H1 (cell line): Measurements from ENCODE around the gene CCNT1. TPM values are rescaled to one million over a fixed set of nuclear protein-coding genes. Genes with fewer than 3 reads are reported as not detected.

ENCODE experiments used
- CTCF ChIA-PET: fragments of 300-600 bp; sonication (Branson Sonifier 250); formaldehyde crosslinking; loops from one replicate; lab custom pipeline; 2021; ENCODE audit not compliant: partially characterized antibody; lab: Charles Lee
- POLR2A ChIA-PET: fragments of 300-600 bp; sonication (Branson Sonifier 250); formaldehyde crosslinking; loops from one replicate; lab custom pipeline; 2021; ENCODE audit warnings: inconsistent platforms; ENCODE audit not compliant: partially characterized antibody; lab: Charles Lee
- DNase-seq, 2 experiments: peaks; one replicate each; pipeline versions ENCODE4 v3.0.0 to v3.0.0-alpha.2; 2010 to 2022; ENCODE audit warnings: low spot score in 2 of 2, low read depth in 1 of 2, mixed read lengths in 1 of 2
- FAIRE-seq: peaks from 2 replicates; lab custom pipeline; 2011; peaks lifted over from hg19 to GRCh38; lab: Jason Lieb, UNC
- H2AFZ ChIP-seq: 2 replicates; pipeline ENCODE4 v1.8.1; 2012; ENCODE audit warnings: low read length, inconsistent platforms
- H2AK5ac ChIP-seq: 2 replicates; pipeline ENCODE4 v1.6.1; 2013; ENCODE audit warnings: low read depth, low read length
- H2BK120ac ChIP-seq: replicated peaks from 2 replicates; pipeline ENCODE3; 2013; ENCODE audit warnings: low read depth, low read length, inconsistent platforms
- H2BK12ac ChIP-seq: 2 replicates; pipeline ENCODE4 v1.6.1; 2013; ENCODE audit warnings: low read depth, low read length
- H2BK15ac ChIP-seq: 2 replicates; pipeline ENCODE4 v1.6.1; 2013; ENCODE audit warnings: low read length
- H2BK20ac ChIP-seq: 2 replicates; pipeline ENCODE4 v1.6.1; 2013; ENCODE audit warnings: low read length
- H2BK5ac ChIP-seq: 2 replicates; pipeline ENCODE4 v1.6.1; 2013; ENCODE audit warnings: low read depth, low read length
- H3K14ac ChIP-seq: 2 replicates; pipeline ENCODE4 v1.6.1; 2013; ENCODE audit warnings: inconsistent platforms; ENCODE audit not compliant: insufficient read length
- H3K18ac ChIP-seq: 2 replicates; pipeline ENCODE4 v1.6.1; 2013; ENCODE audit warnings: low read length; ENCODE audit errors: extremely low read depth
- H3K23ac ChIP-seq: 2 replicates; pipeline ENCODE4 v1.6.1; 2013; ENCODE audit warnings: inconsistent platforms; ENCODE audit not compliant: insufficient read length
- H3K23me2 ChIP-seq: 2 replicates; pipeline ENCODE4 v1.6.1; 2013; ENCODE audit warnings: low read depth, low read length
- H3K27ac ChIP-seq: 2 replicates; pipeline ENCODE4 v1.6.1; 2011; ENCODE audit warnings: low read depth, low read length, inconsistent platforms
- H3K27me3 ChIP-seq, 4 experiments: replicated peaks in 1 of 4; 1 replicate in 1 of 4; 2 replicates in 3 of 4; pipeline versions ENCODE4 v1.6.1 to v1.8.1; 2011 to 2013; ENCODE audit warnings: low read length in 3 of 4, mild to moderate bottlenecking in 3 of 4, inconsistent platforms in 2 of 4, mixed read lengths in 2 of 4, moderate library complexity in 1 of 4; ENCODE audit not compliant: control insufficient read depth in 3 of 4, insufficient read depth in 3 of 4; ENCODE audit errors: extremely low read depth in 1 of 4
- H3K36me3 ChIP-seq, 4 experiments: 2 replicates each; pipeline versions ENCODE4 v1.6.1 to v1.8.1; 2011 to 2013; ENCODE audit warnings: mild to moderate bottlenecking in 4 of 4, low read length in 3 of 4, moderate library complexity in 2 of 4, control low read depth in 1 of 4, inconsistent platforms in 1 of 4; ENCODE audit not compliant: insufficient read depth in 4 of 4, control insufficient read depth in 2 of 4
- H3K4ac ChIP-seq: replicated peaks from 2 replicates; pipeline ENCODE3; 2013; ENCODE audit warnings: low read length, low read depth, mixed read lengths, inconsistent platforms; ENCODE audit not compliant: insufficient read length
- H3K4me1 ChIP-seq, 4 experiments: replicated peaks in 1 of 4; 1 replicate in 1 of 4; 2 replicates in 3 of 4; pipeline versions ENCODE4 v1.6.1 to v1.8.1; 2011 to 2013; ENCODE audit warnings: low read length in 3 of 4, inconsistent platforms in 2 of 4, mixed read lengths in 1 of 4; ENCODE audit not compliant: insufficient read depth in 4 of 4, control insufficient read depth in 3 of 4
- H3K4me2 ChIP-seq, 2 experiments: 2 replicates each; pipeline versions ENCODE4 v1.6.1 to v1.8.1; 2011 to 2013; ENCODE audit warnings: low read depth in 2 of 2, low read length in 2 of 2, control low read depth in 1 of 2, inconsistent platforms in 1 of 2, mild to moderate bottlenecking in 1 of 2; ENCODE audit not compliant: insufficient read depth in 1 of 2
- H3K4me3 ChIP-seq, 4 experiments: fragments of 200-600, 300-600 bp in 1 of 4; sonication (generic), shearing (Covaris generic), sonication (Bioruptor Twin) in 1 of 4; 2 replicates each; pipeline versions ENCODE4 v1.5.1 to v1.8.1; 2011 to 2016; ENCODE audit warnings: low read length in 4 of 4, low read depth in 3 of 4, control low read depth in 2 of 4, inconsistent platforms in 2 of 4, mild to moderate bottlenecking in 2 of 4, mixed read lengths in 1 of 4, moderate library complexity in 1 of 4; ENCODE audit not compliant: insufficient read depth in 2 of 4; ENCODE audit errors: extremely low read depth in 1 of 4
- H3K56ac ChIP-seq: replicated peaks from 2 replicates; pipeline ENCODE3; 2013; ENCODE audit warnings: low read depth, mild to moderate bottlenecking, mixed read lengths, low read length, inconsistent platforms; ENCODE audit not compliant: insufficient read length
- H3K79me1 ChIP-seq: 2 replicates; pipeline ENCODE4 v1.6.1; 2013; ENCODE audit warnings: low read depth, low read length, control low read depth
- H3K79me2 ChIP-seq, 2 experiments: 2 replicates each; pipeline versions ENCODE4 v1.6.1 to v1.8.1; 2012 to 2013; ENCODE audit warnings: low read length in 2 of 2, mild to moderate bottlenecking in 2 of 2, inconsistent platforms in 1 of 2; ENCODE audit not compliant: insufficient read depth in 2 of 2, control insufficient read depth in 1 of 2
- H3K9ac ChIP-seq, 4 experiments: replicated peaks in 1 of 4; 1 replicate in 1 of 4; 2 replicates in 3 of 4; pipeline versions ENCODE4 v1.6.1 to v1.8.1; 2011 to 2013; ENCODE audit warnings: low read depth in 3 of 4, low read length in 3 of 4, control low read depth in 2 of 4, mild to moderate bottlenecking in 2 of 4, moderate library complexity in 2 of 4, inconsistent platforms in 1 of 4; ENCODE audit errors: extremely low read depth in 1 of 4
- H3K9me3 ChIP-seq, 2 experiments: 2 replicates each; pipeline versions ENCODE4 v1.6.1 to v1.8.1; 2012 to 2013; ENCODE audit warnings: mild to moderate bottlenecking in 2 of 2, moderate library complexity in 2 of 2, control low read depth in 1 of 2, inconsistent platforms in 1 of 2, low read depth in 1 of 2, low read length in 1 of 2, mixed read lengths in 1 of 2; ENCODE audit not compliant: insufficient read depth in 2 of 2
- H4K20me1 ChIP-seq, 2 experiments: replicated peaks in 1 of 2; 2 replicates each; pipeline versions ENCODE3 to v1.8.1; 2011 to 2013; ENCODE audit warnings: inconsistent platforms in 2 of 2, low read length in 2 of 2, mild to moderate bottlenecking in 1 of 2; ENCODE audit not compliant: insufficient read depth in 2 of 2, control insufficient read depth in 1 of 2
- H4K5ac ChIP-seq: 2 replicates; pipeline ENCODE4 v1.6.1; 2013; ENCODE audit warnings: low read length, low read depth, mixed read lengths, inconsistent platforms; ENCODE audit not compliant: insufficient read length
- H4K8ac ChIP-seq: 2 replicates; pipeline ENCODE4 v1.8.0; 2013; ENCODE audit warnings: mild to moderate bottlenecking, moderate library complexity, low read length, inconsistent platforms; ENCODE audit not compliant: insufficient read depth; ENCODE audit errors: extremely low read depth
- H4K91ac ChIP-seq: replicated peaks from 2 replicates; pipeline ENCODE3; 2013; ENCODE audit warnings: low read length, mixed read lengths, inconsistent platforms; ENCODE audit not compliant: insufficient read length
- BCL11A ChIP-seq, 2 experiments: IDR thresholded peaks; one replicate each; pipeline ENCODE4 v1.6.1; 2011; ENCODE audit warnings: low read depth in 2 of 2, low read length in 2 of 2, mild to moderate bottlenecking in 2 of 2
- BRCA1 ChIP-seq: IDR thresholded peaks from 2 replicates; pipeline ENCODE4 v1.6.1; 2012; ENCODE audit warnings: low read depth, low read length, improper control_type of control experiment
- CHD1 ChIP-seq: IDR thresholded peaks from 2 replicates; pipeline ENCODE4 v1.6.1; 2012; ENCODE audit warnings: low read depth, low read length, improper control_type of control experiment
- CTBP2 ChIP-seq: IDR thresholded peaks from 2 replicates; pipeline ENCODE4 v1.7.0; 2011; ENCODE audit warnings: borderline replicate concordance, mild to moderate bottlenecking, moderate library complexity, mixed read lengths, low read length; ENCODE audit not compliant: insufficient read depth, insufficient read length
- POU5F1 ChIP-seq: IDR thresholded peaks from 2 replicates; pipeline ENCODE4 v1.6.1; 2011; ENCODE audit warnings: low read depth, mild to moderate bottlenecking, low read length, moderate library complexity
- SIRT6 ChIP-seq: IDR thresholded peaks from one replicate; pipeline ENCODE4 v1.7.1; 2012; ENCODE audit warnings: low read length, inconsistent platforms
- TAF1 ChIP-seq: IDR thresholded peaks from 2 replicates; pipeline ENCODE4 v1.6.1; 2011; ENCODE audit warnings: mild to moderate bottlenecking, low read depth, low read length
- TBP ChIP-seq: IDR thresholded peaks from 2 replicates; pipeline ENCODE4 v1.6.1; 2011; ENCODE audit warnings: low read depth, low read length, improper control_type of control experiment
- ZNF274 ChIP-seq: IDR thresholded peaks from 2 replicates; pipeline ENCODE4 v1.7.0; 2012; ENCODE audit warnings: low read length, borderline replicate concordance; ENCODE audit errors: extremely low read depth
- WGBS, 2 experiments: shearing (Covaris generic) in 1 of 2; methylation state at CpG; one replicate each; pipeline versions ENCODE4 v1.1.6 to v1.1.7; 2013 to 2015; ENCODE audit warnings: low lambda C conversion rate in 2 of 2, mixed read lengths in 2 of 2, inconsistent platforms in 1 of 2, low coverage in 1 of 2, missing lambda C conversion rate in 1 of 2; ENCODE audit not compliant: insufficient replicate concordance in 2 of 2, insufficient coverage in 1 of 2, insufficient read length in 1 of 2; ENCODE audit errors: extremely low coverage in 1 of 2, missing lambda C conversion rate in 1 of 2; 5-methylcytosine and 5-hydroxymethylcytosine counted together
- polyA plus RNA-seq, 7 experiments: library from polyadenylated mRNA; depleted of rRNA in 3 of 7; stranded (reverse) in 5 of 7; unstranded in 2 of 7; fragments of >200 nt in 5 of 7; fragments of 200-250 nt in 2 of 7; gene quantifications; 1 replicate in 5 of 7; 2 replicates in 1 of 7; 4 replicates in 1 of 7; pipeline versions ENCODE4 v1.2.1 to v1.2.3, GENCODE V29; 2011 to 2013; ENCODE audit warnings: missing spikeins in 2 of 7, mixed read lengths in 2 of 7
- total RNA-seq: library from RNA; stranded (reverse); fragmentation: NEBNext Ultra II Directional; extraction: Animal tissue kit (Norgen Biotek cat#: 25700); gene quantifications from 2 replicates; pipeline ENCODE4 v1.2.1, GENCODE V29; 2021

CCNT1 gene
- total and polyA plus RNA-seq, 2 of the 8 experiments (the other 6 are each of a cell fraction or from before 2014, with no cell fraction given) = 13.2 to 45.9 TPM

DNA sequence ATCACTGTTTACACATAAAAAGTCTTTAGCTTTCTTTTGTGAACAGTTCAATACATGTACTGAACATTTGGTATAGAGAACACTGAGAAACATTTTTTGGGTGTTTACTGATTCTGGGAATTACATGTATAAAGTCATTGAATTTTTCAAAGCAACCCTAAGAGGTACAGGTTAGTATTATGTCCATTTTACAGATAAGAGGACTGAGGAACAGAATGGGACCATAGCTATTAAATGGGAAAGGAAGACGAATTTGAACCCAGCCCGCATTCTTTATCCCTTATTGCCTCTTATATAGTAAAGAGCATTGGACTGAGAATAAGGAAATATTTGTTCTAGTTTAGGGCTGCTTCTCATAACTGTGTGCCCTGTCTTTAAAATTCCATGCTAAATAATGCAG lies 33.6 kb downstream of the CCNT1 start:
- no peak overlapping the region for H2BK5ac ChIP-seq
- TF ChIP-seq BRCA1 (no peak), ZNF274 (no peak), BCL11A (IDR thresholded peaks at IDR 0.05; ENCODE audit: low read depth in 2 of 2, low read length in 2 of 2) (no peak), CTBP2 (no peak), CHD1 (no peak), SIRT6 (no peak), TBP (no peak), POU5F1 (no peak), TAF1 (no peak)
- TF ChIP-seq, all 59 proteins: peak for 0

More for the DNA sequence above, 33.6 kb downstream of the CCNT1 start:
- H3K14ac ChIP-seq = no peak overlapping the region
- no peak overlapping the region for H4K8ac ChIP-seq
- H3K56ac ChIP-seq = no peak overlapping the region
- H2BK15ac ChIP-seq = no peak overlapping the region
- peaks cover 5 to 6% of the 10 kb centered on the region in 2 experiments for H4K20me1 ChIP-seq
- H3K27ac ChIP-seq = no peak overlapping the region
- H2AK5ac ChIP-seq = no peak overlapping the region
- no peak for DNase-seq
- H2BK20ac ChIP-seq = no peak overlapping the region
- H3K9ac ChIP-seq = no peak overlapping the region
- H3K79me1 ChIP-seq = peaks cover 6% of the 10 kb centered on the region; the same call in 1 of the 2 replicates
- H3K9me3 ChIP-seq = no peaks in the 10 kb centered on the region
- peaks cover 9 to 32% (median 19%) of the 10 kb centered on the region in 4 experiments for H3K36me3 ChIP-seq
- no peak overlapping the region for H4K91ac ChIP-seq
- H3K23ac ChIP-seq = no peak overlapping the region
- H3K18ac ChIP-seq = no peak overlapping the region
- FAIRE-seq = no peak
- no peak overlapping the region for H2AFZ ChIP-seq
- H3K4me3 ChIP-seq = peak overlapping the region in 2 of 4 experiments; percentile 77 to 80; a peak in 4 of 8 replicates
- no peak overlapping the region for H2BK120ac ChIP-seq
- no peak overlapping the region for H3K4ac ChIP-seq
- no peaks in the 10 kb centered on the region for H3K27me3 ChIP-seq
- WGBS, 2 experiments = 86% methylated on average over 2 of the region's 2 CpGs; no CpG with 5 or more reads in 1 of the 2 experiments
- H3K4me1 ChIP-seq = peaks cover 0 to 3% (median under 1%) of the 10 kb centered on the region in 4 experiments; a peak in 3 of 7 replicates
- POLR2A ChIA-PET = interaction anchor here (0.6 to 2.7 kb wide), 17 partner anchors 8 to 183 kb away, joined by 3 to 18 read pairs (median 6); partner anchors contain the start of genes ADCY6, CCNT1 and RND1
- no peak overlapping the region for H4K5ac ChIP-seq
- CTCF ChIA-PET = interaction anchor here (0.6 to 1.0 kb wide), 3 partner anchors 29 to 71 kb away, joined by 3 to 4 read pairs (median 3); no protein-coding TSS in a partner anchor
- H3K79me2 ChIP-seq = peaks cover 21 to 41% of the 10 kb centered on the region in 2 experiments
- 0 out of 2 replicates have a peak, but pooled peaks cover 3% of the 10 kb centered on the region for H3K23me2 ChIP-seq
- peak overlapping the region; percentile 68 to 96; a peak in 3 of 4 replicates for H3K4me2 ChIP-seq
- H2BK12ac ChIP-seq = no peak overlapping the region
